Measurements from ENCODE around the gene FOXA1. TPM values are rescaled to one million over a fixed set of nuclear protein-coding genes. Genes with fewer than 3 reads are reported as not detected.
"Not testable (repeated sequence)": the region's sequence is repeated elsewhere in the genome, so short reads cannot be mapped to it uniquely, and the experiment has no call there.

FOXA1 gene
- total and polyA plus RNA-seq, 9 donors, result 0.08 to 3.6 (median 0.17) TPM

- no peak overlapping the region for H3K27ac ChIP-seq (ENCODE audit: low read length)
- 100% methylated on average over 1 of the region's 4 CpGs for WGBS (ENCODE audit: insufficient coverage)
- no peaks in the 10 kb centered on the region for H3K27me3 ChIP-seq (ENCODE audit: control insufficient read depth, insufficient read depth, low read length)
- H3K36me3 ChIP-seq (ENCODE audit: control insufficient read depth, insufficient read depth, low read length), result no peaks in the 10 kb centered on the region
- H3K4me1 ChIP-seq (ENCODE audit: control insufficient read depth, insufficient read depth, low read length), result no peaks in the 10 kb centered on the region
- no peaks in the 10 kb centered on the region for H3K9me3 ChIP-seq (replicated peaks; ENCODE audit: control insufficient read depth, low read depth, low read length)
- no peak for DNase-seq
- no peak overlapping the region for H3K4me3 ChIP-seq (ENCODE audit: low read length)
Measured at GRCh38 chr14:37558740-37559139, 36.3 kb downstream of the FOXA1 start.

- H3K27me3 ChIP-seq (ENCODE audit: control insufficient read depth, insufficient read depth, low read length); DNase-seq; H3K4me3 ChIP-seq (ENCODE audit: low read length); H3K9me3 ChIP-seq (replicated peaks; ENCODE audit: control insufficient read depth, low read depth, low read length); H3K4me1 ChIP-seq (ENCODE audit: control insufficient read depth, insufficient read depth, low read length); H3K27ac ChIP-seq (ENCODE audit: low read length); H3K36me3 ChIP-seq (ENCODE audit: control insufficient read depth, insufficient read depth, low read length): not testable (repeated sequence)
- WGBS (ENCODE audit: insufficient coverage), result 100% methylated on average over 5 of the region's 33 CpGs
Measured at GRCh38 chr14:37555596-37555995, 39.5 kb downstream of the FOXA1 start.

DNA sequence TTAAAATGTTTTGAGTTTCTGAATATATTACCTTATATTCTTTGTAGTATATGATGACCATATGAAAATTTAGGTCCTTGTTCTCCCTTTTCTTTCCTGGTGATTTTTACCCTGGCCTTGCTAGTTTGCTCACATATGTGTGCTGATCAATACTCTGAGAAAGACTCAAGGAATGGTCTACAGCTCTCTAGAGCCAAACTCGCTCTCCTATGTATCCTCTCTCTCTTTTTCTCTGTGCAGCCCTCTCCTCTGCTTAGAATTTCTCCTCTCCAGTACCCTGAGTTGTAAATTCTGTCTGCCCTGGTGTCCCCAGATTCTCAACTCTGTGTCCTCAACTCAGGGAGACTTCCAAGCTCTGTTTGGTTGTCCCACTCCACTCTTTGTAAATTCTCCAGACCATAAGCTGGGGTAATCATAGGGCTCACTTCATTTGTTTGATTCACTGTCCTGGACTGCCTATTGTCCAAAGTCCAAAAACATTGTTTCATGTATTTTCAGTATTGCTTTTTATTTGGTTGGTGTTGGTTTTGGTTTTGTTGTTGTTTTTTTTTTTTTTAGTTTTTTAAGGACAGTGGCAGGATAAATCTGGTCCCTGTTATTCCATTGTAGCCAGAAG, 41.0 kb downstream of the FOXA1 start:
- Histone ChIP-seq H3K4me1 (ENCODE audit: control insufficient read depth, insufficient read depth, low read length) (no peaks in the 10 kb centered on the region), H3K27ac (ENCODE audit: low read length) (no peak overlapping the region), H3K4me3 (ENCODE audit: low read length) (no peak overlapping the region), H3K9me3 (replicated peaks; ENCODE audit: control insufficient read depth, low read depth, low read length) (no peaks in the 10 kb centered on the region), H3K36me3 (ENCODE audit: control insufficient read depth, insufficient read depth, low read length) (no peaks in the 10 kb centered on the region), H3K27me3 (ENCODE audit: control insufficient read depth, insufficient read depth, low read length) (no peaks in the 10 kb centered on the region)
- WGBS (ENCODE audit: insufficient coverage), result 100% methylated on average over 1 of the region's 1 CpG
- no peak for DNase-seq

DNA sequence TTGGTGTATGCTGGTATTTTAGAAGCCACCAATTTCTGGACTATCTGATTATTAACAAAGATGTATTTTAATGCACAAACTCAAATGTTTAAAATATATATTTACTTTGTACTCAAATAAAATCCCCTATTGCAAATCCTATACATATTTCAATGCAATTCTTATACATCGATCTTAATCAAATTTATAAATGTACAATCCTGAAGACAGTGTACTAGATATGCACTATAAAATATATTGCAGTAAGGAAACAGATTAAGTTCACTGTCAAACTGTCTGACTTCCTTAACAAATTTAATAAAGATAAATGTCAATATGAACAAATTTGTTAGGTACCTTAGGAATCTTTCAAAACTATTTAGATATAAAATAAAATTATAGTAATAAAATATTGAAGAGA, 43.9 kb downstream of the FOXA1 start:
- no peak for DNase-seq
- H3K27ac ChIP-seq (ENCODE audit: low read length), result no peak overlapping the region

DNA sequence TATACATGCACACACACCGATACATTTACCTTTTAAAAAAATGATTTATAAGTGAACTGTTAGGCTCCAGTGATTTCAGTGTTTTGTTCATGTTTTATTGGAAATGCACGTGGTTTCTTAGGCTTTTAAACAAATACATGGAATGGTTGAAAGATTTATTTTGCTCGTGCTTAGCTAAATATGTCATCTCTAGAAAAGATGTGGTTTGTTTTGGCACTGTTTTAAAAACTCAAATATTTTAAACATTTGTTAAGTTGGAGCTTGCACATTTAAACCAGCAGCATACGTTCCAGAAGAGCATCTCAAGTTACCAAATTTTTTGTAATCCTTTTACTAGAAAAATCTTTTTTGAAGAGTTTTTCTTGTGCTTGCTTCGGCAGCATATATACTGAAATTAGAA, 44.5 kb downstream of the FOXA1 start:
- Histone ChIP-seq H3K9me3 (replicated peaks; ENCODE audit: control insufficient read depth, low read depth, low read length) (no peaks in the 10 kb centered on the region), H3K27ac (ENCODE audit: low read length) (no peak overlapping the region), H3K4me3 (ENCODE audit: low read length) (no peak overlapping the region), H3K36me3 (ENCODE audit: control insufficient read depth, insufficient read depth, low read length) (no peaks in the 10 kb centered on the region), H3K4me1 (ENCODE audit: control insufficient read depth, insufficient read depth, low read length) (no peaks in the 10 kb centered on the region), H3K27me3 (ENCODE audit: control insufficient read depth, insufficient read depth, low read length) (no peaks in the 10 kb centered on the region)
- peak; percentile 24 for DNase-seq
- WGBS (ENCODE audit: insufficient coverage), result no CpG with 5 or more reads among the region's 5 CpGs

More for the DNA sequence above, 43.9 kb downstream of the FOXA1 start:
- no peaks in the 10 kb centered on the region for H3K4me1 ChIP-seq (ENCODE audit: control insufficient read depth, insufficient read depth, low read length)
- H3K36me3 ChIP-seq (ENCODE audit: control insufficient read depth, insufficient read depth, low read length), result no peaks in the 10 kb centered on the region
- no peaks in the 10 kb centered on the region for H3K27me3 ChIP-seq (ENCODE audit: control insufficient read depth, insufficient read depth, low read length)
- H3K4me3 ChIP-seq (ENCODE audit: low read length), result no peak overlapping the region
- no peaks in the 10 kb centered on the region for H3K9me3 ChIP-seq (replicated peaks; ENCODE audit: control insufficient read depth, low read depth, low read length)
- WGBS (ENCODE audit: insufficient coverage), result no CpG with 5 or more reads among the region's 1 CpG

DNA sequence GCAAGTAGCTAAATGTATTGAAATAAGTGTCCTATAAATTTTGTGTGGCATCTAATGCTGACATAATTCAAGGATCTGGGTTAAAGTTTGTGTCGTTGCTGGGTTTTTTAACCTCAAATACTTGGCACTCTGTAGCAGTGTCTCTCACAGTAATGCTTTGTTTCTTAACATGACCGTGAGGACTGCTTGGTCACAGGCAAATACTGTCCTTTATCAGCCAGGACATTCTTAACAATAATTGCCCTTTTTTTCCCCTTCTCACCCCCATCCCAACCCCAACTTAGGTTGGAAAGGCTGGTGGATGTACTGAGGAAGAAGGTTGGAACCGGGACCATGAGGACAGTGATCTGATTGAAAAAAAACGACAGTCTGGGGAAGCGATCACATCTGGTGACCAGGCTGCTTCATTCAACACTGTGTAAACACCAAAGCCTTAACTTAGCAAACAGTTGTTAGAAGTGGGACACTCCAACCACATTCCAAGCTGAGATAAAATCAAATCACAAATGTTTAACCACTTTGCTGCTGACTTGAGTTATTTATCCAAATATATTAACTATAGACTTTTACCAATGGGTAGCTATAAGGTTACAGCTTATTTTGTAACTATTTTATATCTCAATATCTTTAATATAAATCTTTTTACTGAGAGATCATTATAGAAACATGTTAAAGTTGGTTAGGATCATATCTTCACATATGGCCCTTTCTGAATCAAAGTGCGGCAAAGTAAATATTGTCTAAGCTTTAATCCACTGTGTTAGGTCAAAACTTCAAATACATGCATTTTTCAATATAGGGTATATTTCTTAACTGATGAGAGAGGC, 48.2 kb downstream of the FOXA1 start:
- Histone ChIP-seq H3K4me3 (ENCODE audit: low read length) (no peak overlapping the region), H3K36me3 (ENCODE audit: control insufficient read depth, insufficient read depth, low read length) (no peaks in the 10 kb centered on the region)
- 0% methylated on average over 1 of the region's 6 CpGs for WGBS (ENCODE audit: insufficient coverage)

DNA sequence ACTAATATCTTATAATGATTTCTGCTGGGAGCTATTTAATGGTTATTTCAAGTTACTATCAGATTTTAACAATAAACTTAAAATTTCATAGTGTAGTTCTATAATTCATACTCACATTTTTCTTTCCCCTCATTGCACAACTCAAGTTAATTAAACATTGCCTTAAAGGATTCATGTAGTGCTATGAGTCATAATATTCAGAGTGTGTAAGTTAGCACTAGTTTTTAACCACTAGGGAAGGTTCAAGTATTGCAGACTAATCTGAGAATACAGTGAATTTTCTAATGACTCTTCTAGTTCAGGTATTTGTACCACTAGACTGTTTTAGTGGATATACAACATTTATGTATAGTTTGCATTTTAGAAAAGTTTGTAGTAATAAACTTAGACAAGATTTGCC, 49.9 kb downstream of the FOXA1 start:
- Histone ChIP-seq H3K36me3 (ENCODE audit: control insufficient read depth, insufficient read depth, low read length) (no peaks in the 10 kb centered on the region), H3K4me3 (ENCODE audit: low read length) (no peak overlapping the region), H3K4me1 (ENCODE audit: control insufficient read depth, insufficient read depth, low read length) (no peaks in the 10 kb centered on the region)

More for the DNA sequence above, 48.2 kb downstream of the FOXA1 start:
- Histone ChIP-seq H3K27me3 (ENCODE audit: control insufficient read depth, insufficient read depth, low read length) (no peaks in the 10 kb centered on the region), H3K4me1 (ENCODE audit: control insufficient read depth, insufficient read depth, low read length) (no peaks in the 10 kb centered on the region), H3K9me3 (replicated peaks; ENCODE audit: control insufficient read depth, low read depth, low read length) (no peaks in the 10 kb centered on the region), H3K27ac (ENCODE audit: low read length) (no peak overlapping the region)
- no peak for DNase-seq

GRCh38 chr14:37544407-37544806, 50.6 kb downstream of the FOXA1 start:
- Histone ChIP-seq H3K4me3 (ENCODE audit: low read length) (no peak overlapping the region), H3K27me3 (ENCODE audit: control insufficient read depth, insufficient read depth, low read length) (no peaks in the 10 kb centered on the region), H3K36me3 (ENCODE audit: control insufficient read depth, insufficient read depth, low read length) (no peaks in the 10 kb centered on the region), H3K4me1 (ENCODE audit: control insufficient read depth, insufficient read depth, low read length) (no peaks in the 10 kb centered on the region), H3K9me3 (replicated peaks; ENCODE audit: control insufficient read depth, low read depth, low read length) (no peaks in the 10 kb centered on the region), H3K27ac (ENCODE audit: low read length) (no peak overlapping the region)
- no peak for DNase-seq
- no CpG with 5 or more reads among the region's 2 CpGs for WGBS (ENCODE audit: insufficient coverage)

More for the DNA sequence above, 49.9 kb downstream of the FOXA1 start:
- no peak for DNase-seq
- no peaks in the 10 kb centered on the region for H3K27me3 ChIP-seq (ENCODE audit: control insufficient read depth, insufficient read depth, low read length)
- no peaks in the 10 kb centered on the region for H3K9me3 ChIP-seq (replicated peaks; ENCODE audit: control insufficient read depth, low read depth, low read length)
- H3K27ac ChIP-seq (ENCODE audit: low read length), result no peak overlapping the region

DNA sequence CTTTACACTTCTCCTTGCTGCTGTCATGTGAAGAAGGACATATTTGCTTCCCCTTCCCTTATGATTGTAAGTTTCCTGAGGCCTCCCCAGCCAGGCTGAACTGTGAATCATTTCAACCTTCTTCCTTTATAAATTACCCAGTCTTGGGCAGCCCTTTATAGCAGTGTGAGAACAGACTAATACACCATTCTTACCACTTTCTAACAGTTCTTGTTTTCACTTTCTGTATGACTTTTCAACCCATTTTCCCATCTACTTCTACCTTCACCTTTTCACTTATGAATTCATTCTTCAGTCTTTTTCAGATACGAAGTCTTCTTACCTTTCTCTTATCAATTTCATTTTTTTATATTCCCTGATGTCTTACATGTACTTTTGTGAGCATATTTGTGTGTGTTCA, 55.1 kb downstream of the FOXA1 start:
- Histone ChIP-seq H3K27me3 (ENCODE audit: control insufficient read depth, insufficient read depth, low read length) (no peaks in the 10 kb centered on the region), H3K9me3 (replicated peaks; ENCODE audit: control insufficient read depth, low read depth, low read length) (no peaks in the 10 kb centered on the region), H3K36me3 (ENCODE audit: control insufficient read depth, insufficient read depth, low read length) (no peaks in the 10 kb centered on the region), H3K4me1 (ENCODE audit: control insufficient read depth, insufficient read depth, low read length) (no peaks in the 10 kb centered on the region), H3K4me3 (ENCODE audit: low read length) (no peak overlapping the region), H3K27ac (ENCODE audit: low read length) (no peak overlapping the region)
- WGBS (ENCODE audit: insufficient coverage), result no CpG with 5 or more reads among the region's 1 CpG
- DNase-seq, result no peak
